Neural cell (in vitro differentiated cells): Measurements from ENCODE around the gene CROT.
A peak's percentile ranks its signal among the peaks of the same experiment; 100 is the strongest.

ENCODE experiments used
- EP300 ChIP-seq: fragments of 450-650 bp; conservative IDR thresholded peaks from 2 replicates; pipeline ENCODE4 v1.6.1; 2014; ENCODE audit warnings: antibody characterized with exemption, mild to moderate bottlenecking, moderate library complexity; ENCODE audit not compliant: poor library complexity, severe bottlenecking
- EZH2 ChIP-seq: fragments of 200-600, 300-800 bp; shearing (Covaris generic), sonication (generic); IDR thresholded peaks from 2 replicates; pipeline ENCODE4 v1.6.1; 2014; ENCODE audit warnings: antibody characterized with exemption, low read length, borderline replicate concordance, mild to moderate bottlenecking; ENCODE audit not compliant: insufficient read depth, poor library complexity, severe bottlenecking
- POLR2AphosphoS5 ChIP-seq: IDR thresholded peaks from 2 replicates; pipeline ENCODE4 v1.6.1; 2012
- RAD21 ChIP-seq: fragments of 450-650 bp; conservative IDR thresholded peaks from 2 replicates; pipeline ENCODE4 v1.6.1; 2014; ENCODE audit warnings: antibody characterized with exemption, mild to moderate bottlenecking, moderate library complexity
- SMC3 ChIP-seq: fragments of 450-650 bp; conservative IDR thresholded peaks from 2 replicates; pipeline ENCODE4 v1.6.1; 2014; ENCODE audit warnings: antibody characterized with exemption, mild to moderate bottlenecking, moderate library complexity; ENCODE audit not compliant: poor library complexity
- TAF1 ChIP-seq: IDR thresholded peaks from 2 replicates; pipeline ENCODE4 v1.6.1; 2012; ENCODE audit warnings: low read depth
- TF ChIP-seq, protein P1 (sequence below): fragments of 450-650 bp; IDR thresholded peaks from 2 replicates; pipeline ENCODE4 v1.5.1; 2014; ENCODE audit warnings: antibody characterized with exemption, mild to moderate bottlenecking, moderate library complexity; ENCODE audit not compliant: poor library complexity, severe bottlenecking
- TF ChIP-seq, protein P2 (sequence below): IDR thresholded peaks from 2 replicates; pipeline ENCODE4 v1.6.1; 2012; ENCODE audit warnings: borderline replicate concordance

DNA sequence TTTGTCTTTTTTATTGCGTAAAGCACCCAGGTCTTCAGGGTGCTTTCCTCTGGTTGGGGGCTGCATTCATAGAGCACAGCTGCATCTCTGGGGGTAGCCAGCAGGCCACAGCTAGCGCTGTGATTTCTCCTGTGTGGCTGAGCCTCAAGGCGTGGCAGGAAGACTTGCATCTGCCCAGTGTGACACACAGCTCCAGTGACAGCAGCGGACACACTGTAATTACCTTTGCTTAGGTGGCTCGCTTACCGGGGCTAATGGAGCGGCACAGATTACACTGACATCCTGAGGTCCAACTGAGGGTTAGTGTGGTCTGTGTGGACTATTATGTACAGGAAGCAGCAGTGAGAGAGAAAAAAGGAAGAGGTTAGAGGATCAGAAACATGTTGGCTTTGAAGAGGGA is 102.9 kb downstream of the CROT start:
- TF ChIP-seq, protein P1, sequence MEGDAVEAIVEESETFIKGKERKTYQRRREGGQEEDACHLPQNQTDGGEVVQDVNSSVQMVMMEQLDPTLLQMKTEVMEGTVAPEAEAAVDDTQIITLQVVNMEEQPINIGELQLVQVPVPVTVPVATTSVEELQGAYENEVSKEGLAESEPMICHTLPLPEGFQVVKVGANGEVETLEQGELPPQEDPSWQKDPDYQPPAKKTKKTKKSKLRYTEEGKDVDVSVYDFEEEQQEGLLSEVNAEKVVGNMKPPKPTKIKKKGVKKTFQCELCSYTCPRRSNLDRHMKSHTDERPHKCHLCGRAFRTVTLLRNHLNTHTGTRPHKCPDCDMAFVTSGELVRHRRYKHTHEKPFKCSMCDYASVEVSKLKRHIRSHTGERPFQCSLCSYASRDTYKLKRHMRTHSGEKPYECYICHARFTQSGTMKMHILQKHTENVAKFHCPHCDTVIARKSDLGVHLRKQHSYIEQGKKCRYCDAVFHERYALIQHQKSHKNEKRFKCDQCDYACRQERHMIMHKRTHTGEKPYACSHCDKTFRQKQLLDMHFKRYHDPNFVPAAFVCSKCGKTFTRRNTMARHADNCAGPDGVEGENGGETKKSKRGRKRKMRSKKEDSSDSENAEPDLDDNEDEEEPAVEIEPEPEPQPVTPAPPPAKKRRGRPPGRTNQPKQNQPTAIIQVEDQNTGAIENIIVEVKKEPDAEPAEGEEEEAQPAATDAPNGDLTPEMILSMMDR: peak; percentile 28
- TF ChIP-seq POLR2AphosphoS5 (peak; percentile 92), EZH2 (no peak), EP300 (peak; percentile 63), SMC3 (no peak), TAF1 (no peak), RAD21 (peak; percentile 37)
- TF ChIP-seq, protein P2, sequence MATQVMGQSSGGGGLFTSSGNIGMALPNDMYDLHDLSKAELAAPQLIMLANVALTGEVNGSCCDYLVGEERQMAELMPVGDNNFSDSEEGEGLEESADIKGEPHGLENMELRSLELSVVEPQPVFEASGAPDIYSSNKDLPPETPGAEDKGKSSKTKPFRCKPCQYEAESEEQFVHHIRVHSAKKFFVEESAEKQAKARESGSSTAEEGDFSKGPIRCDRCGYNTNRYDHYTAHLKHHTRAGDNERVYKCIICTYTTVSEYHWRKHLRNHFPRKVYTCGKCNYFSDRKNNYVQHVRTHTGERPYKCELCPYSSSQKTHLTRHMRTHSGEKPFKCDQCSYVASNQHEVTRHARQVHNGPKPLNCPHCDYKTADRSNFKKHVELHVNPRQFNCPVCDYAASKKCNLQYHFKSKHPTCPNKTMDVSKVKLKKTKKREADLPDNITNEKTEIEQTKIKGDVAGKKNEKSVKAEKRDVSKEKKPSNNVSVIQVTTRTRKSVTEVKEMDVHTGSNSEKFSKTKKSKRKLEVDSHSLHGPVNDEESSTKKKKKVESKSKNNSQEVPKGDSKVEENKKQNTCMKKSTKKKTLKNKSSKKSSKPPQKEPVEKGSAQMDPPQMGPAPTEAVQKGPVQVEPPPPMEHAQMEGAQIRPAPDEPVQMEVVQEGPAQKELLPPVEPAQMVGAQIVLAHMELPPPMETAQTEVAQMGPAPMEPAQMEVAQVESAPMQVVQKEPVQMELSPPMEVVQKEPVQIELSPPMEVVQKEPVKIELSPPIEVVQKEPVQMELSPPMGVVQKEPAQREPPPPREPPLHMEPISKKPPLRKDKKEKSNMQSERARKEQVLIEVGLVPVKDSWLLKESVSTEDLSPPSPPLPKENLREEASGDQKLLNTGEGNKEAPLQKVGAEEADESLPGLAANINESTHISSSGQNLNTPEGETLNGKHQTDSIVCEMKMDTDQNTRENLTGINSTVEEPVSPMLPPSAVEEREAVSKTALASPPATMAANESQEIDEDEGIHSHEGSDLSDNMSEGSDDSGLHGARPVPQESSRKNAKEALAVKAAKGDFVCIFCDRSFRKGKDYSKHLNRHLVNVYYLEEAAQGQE: no peak
